Activated CD8-positive, alpha-beta memory T cell treated with anti-CD3 and anti-CD28 coated beads, Interleukin-2, amount 50 U/mL, for 1 hour (primary cell): Measurements from ENCODE around the gene GIT2.
"Not testable (repeated sequence)": the region's sequence is repeated elsewhere in the genome, so short reads cannot be mapped to it uniquely, and the experiment has no call there.

Source experiments
- DNase-seq: peaks from one replicate; pipeline ENCODE4 v3.0.0-alpha.2; 2020; ENCODE audit errors: extremely low read depth

The GIT2 gene

GRCh38 chr12:110006115-110006514 is 9.9 kb upstream of the GIT2 start:
- DNase-seq = no peak

- DNase-seq = no peak
Observed at GRCh38 chr12:110005319-110005973, 9.3 kb upstream of the GIT2 start.

- DNase-seq = no peak
Observed at GRCh38 chr12:110004598-110004997, 8.4 kb upstream of the GIT2 start.

- no peak for DNase-seq
Observed at GRCh38 chr12:110002676-110003515, 6.7 kb upstream of the GIT2 start.

DNA sequence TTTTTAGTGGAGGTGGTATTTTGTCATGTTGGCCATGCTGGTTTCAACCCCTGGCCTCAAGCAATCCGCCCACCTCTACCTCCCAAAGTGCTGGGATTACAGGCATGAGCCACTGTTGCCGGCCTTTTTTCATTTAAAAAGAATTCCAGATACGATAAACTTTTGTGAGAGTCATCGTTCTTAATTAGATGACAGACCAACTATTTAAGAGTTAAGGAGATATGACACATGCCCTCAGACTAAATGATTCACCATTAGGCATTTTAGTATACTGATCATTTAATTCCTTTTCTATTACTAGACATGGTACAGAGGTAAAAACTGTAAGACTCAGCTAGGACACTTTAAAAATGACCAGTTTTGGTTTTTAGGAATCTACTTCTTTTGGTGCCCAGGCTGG is 5.4 kb upstream of the GIT2 start:
- DNase-seq = no peak

- DNase-seq = no peak
Observed at GRCh38 chr12:109999983-110000505, 3.9 kb upstream of the GIT2 start.

- no peak for DNase-seq
Observed at GRCh38 chr12:109999649-109999971, 3.4 kb upstream of the GIT2 start.

DNA sequence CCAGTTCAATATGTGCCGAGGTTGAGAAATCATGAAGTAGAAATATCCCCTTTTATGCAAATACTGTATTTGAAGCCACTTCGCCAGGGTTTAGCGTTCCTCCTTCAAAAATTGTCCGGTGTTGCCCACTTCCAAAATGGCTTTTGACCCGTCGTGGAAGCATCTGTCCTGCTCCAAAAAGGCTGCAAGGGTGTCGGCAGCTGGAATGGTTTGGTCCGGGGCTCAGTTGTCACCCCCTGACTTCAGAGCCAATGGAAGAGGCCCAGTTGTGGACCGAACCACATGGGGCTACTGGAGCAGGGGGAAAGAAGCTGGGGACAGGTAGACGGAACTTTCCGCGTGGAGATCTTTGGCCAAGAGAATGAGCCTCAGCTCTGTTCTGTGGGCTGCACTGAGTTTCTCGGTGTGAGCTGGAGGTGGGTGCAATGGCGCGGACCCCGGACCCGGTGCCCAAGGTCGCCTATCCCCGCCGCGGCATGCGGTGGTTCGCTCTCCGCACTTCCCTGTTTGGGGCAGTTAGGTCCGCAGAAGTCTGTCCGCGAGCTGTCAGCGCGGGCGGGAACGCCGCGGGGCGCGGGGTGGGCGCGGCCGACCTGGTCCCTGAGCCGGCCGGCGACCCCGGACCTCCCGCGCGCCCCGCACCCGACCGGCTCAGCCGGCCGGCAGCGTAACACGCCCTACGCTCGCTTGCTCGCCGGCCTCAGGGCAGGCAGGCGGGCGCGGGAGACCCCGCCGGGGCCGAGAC is 2.9 kb upstream of the GIT2 start, which contains the start of gene ANKRD13A:
ANKRD13A (plus strand) TSS at position 527 of the 745 bp plus-strand sequence. CDS start 259 bp downstream, outside the sequence.
- DNase-seq = peak; percentile 83

GRCh38 chr12:109998241-109998903 is 2.2 kb upstream of the GIT2 start:
- DNase-seq = no peak

DNA sequence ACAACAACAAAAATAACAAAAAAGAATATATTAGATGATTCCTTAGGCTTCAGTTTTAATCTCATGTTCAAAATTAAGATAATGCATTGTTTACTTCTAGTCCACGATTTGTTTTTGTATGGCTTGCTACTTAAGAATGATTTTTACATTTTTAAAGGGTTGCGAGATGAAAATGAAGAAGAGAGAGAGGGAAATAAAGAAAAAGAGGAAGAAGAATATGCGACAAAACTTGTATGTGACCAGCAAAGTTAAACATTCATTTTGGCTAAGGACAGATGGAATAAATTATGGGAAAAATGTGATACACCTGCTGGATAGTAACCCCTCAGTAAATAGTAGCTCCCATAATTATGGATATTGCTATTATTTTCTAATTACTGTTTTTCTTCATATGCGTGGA is 1.2 kb upstream of the GIT2 start:
- DNase-seq = no peak

DNA sequence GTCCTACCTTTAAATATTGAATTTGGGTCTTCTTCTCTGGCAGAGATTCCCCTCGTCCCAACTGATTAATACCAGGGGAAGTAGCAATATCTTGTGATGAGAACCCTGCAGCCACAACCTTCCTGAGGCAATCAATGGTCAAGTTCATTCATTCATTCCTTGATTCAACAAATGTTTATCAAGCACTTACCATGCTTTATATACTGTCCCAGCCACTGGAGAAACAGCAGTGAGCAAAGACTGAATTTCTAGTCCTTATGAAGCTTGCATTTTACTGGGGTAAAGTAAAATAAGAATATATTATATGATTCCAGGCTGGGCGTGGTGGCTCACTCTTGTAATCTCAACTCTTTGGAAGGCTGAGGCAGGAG is 300 bp upstream of the GIT2 start:
- DNase-seq = no peak

DNA sequence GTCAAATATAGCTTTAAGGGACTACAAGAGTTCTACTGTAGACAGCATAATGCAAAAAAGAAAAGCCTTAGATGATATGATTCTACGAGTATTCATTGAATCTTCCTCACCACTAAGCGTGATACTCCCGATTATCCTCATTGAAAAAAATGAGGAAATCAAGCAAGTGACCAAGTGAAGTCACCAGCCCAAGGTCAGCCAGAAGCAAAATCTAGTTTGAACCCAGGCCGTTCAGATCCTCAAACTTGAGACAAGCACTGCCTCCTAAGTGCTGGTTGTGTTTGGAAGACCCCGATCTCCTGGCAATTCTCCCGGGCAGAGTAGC is 845 bp downstream of the GIT2 start:
- DNase-seq = no peak

GRCh38 chr12:109994401-109995175 is 1.6 kb downstream of the GIT2 start:
- DNase-seq = no peak

- no peak for DNase-seq
Observed at GRCh38 chr12:109993091-109993490, 3.1 kb downstream of the GIT2 start.

- DNase-seq = no peak
Observed at GRCh38 chr12:109991586-109991985, 4.6 kb downstream of the GIT2 start.

GRCh38 chr12:109989380-109989779 is 6.8 kb downstream of the GIT2 start:
- no peak for DNase-seq

GRCh38 chr12:109988903-109989302 is 7.3 kb downstream of the GIT2 start:
- no peak for DNase-seq

DNA sequence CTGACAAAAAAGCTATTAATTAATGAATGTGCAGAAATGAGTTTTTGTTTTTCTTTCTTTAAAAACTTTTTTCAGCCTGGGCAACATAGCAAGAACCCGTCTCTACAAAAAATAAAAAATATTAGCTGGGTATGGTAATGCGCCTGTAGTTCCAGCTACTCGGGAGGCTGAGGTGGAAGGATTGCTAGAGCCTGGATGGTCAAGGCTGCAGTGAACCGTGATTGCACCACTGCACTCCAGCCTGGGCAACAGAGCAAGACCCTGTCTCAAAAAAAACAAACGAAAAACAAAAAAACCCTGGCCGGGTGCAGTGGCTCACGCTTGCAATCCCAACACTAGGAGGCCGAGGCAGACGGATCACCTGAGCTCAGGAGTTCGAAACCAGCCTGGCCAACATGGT is 7.9 kb downstream of the GIT2 start:
- DNase-seq = no peak

- DNase-seq = no peak
Observed at GRCh38 chr12:109987615-109988014, 8.6 kb downstream of the GIT2 start.

DNA sequence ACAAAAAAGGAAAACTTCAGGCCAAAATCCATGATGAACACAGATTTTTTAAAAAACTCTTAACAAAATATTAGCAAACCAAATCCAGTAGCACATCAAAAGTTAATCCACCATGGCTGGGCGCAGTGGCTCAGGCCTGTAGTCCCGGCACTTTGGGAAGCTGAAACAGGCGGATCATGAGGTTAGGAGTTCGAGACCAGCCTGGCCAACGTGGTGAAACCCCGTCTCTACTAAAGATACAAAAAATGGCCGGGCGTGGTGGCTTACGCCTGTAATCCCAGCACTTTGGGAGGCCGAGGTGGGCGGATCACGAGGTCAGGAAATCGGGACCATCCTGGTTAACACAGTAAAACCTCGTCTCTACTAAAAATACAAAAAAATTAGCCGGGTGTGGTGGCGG is 9.9 kb downstream of the GIT2 start:
- DNase-seq = not testable (repeated sequence)

DNA sequence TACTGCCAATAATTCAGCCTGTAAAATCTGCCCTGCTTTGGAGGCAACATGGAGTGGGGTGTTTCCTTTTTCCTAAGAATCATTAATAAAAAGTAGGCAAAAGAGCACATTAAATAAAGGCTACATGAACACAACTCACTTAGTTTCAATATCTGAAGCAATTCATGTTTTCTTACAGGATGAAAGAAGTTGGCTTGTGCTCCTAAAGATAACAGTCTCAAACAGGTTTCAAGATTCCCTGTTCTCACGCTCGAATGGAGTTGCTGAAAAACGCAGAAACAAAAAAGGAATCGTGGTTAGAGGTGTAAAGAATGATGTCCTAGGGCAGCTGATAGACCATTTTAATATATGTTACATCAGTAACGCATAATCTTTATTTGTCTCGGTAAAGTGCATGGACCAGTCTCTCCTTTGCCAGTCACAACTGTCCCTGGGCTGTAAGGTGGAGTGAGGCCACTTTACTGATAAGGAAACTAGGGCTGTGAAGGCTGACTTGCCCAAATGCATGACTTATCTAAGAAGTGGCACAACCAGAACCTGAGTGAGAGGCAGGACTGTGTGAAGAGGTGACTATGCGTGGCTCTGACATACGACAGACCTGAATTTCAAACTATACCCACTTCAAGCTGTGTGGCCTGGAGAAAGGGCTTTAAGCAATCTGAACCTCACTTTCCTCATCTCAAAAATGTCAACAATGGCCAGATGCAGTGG is 12.6 kb downstream of the GIT2 start:
- no peak for DNase-seq
